HEK293 (cell line): ENCODE measurements around the gene C9orf57.

ENCODE experiments used
- CTCF ChIP-seq: fragments of 450-650 bp; formaldehyde crosslinking; IDR thresholded peaks from 2 replicates; pipeline ENCODE4 v1.5.1; 2016; ENCODE audit warnings: missing biosample characterization, missing genetic modification characterization
- HOXA7 ChIP-seq: sonication (generic); formaldehyde crosslinking; IDR thresholded peaks from 2 replicates; pipeline ENCODE4 v1.8.1; 2022; ENCODE audit warnings: missing genetic modification reagents, borderline replicate concordance
- REPIN1 ChIP-seq: fragments of 450-650 bp; formaldehyde crosslinking; IDR thresholded peaks from 2 replicates; pipeline ENCODE4 v1.5.1; 2017; ENCODE audit warnings: missing biosample characterization, missing genetic modification characterization, low read depth
- ZBTB17 ChIP-seq: fragments of 450-650 bp; formaldehyde crosslinking; IDR thresholded peaks from 2 replicates; pipeline ENCODE4 v1.5.1; 2016; ENCODE audit warnings: missing biosample characterization, missing genetic modification characterization
- ZNF121 ChIP-seq: fragments of 450-650 bp; formaldehyde crosslinking; IDR thresholded peaks from 2 replicates; pipeline ENCODE4 v1.5.1; 2016; ENCODE audit warnings: missing biosample characterization, missing genetic modification characterization
- ZNF510 ChIP-seq: fragments of 450-650 bp; formaldehyde crosslinking; IDR thresholded peaks from 2 replicates; pipeline ENCODE4 v1.5.1; 2018; ENCODE audit warnings: mild to moderate bottlenecking, missing genetic modification characterization, missing biosample characterization; ENCODE audit not compliant: insufficient replicate concordance
- ZNF777 ChIP-seq: fragments of 450-650 bp; formaldehyde crosslinking; IDR thresholded peaks from 2 replicates; pipeline ENCODE4 v1.5.1; 2017; ENCODE audit warnings: missing biosample characterization, missing genetic modification characterization, borderline replicate concordance

- TF ChIP-seq CTCF (no peak), ZNF121 (tag by site-specific recombination) (no peak), ZBTB17 (no peak), ZNF777 (no peak), HOXA7 (CRISPR knock-in tag) (no peak), ZNF510 (tag by site-specific recombination) (no peak), REPIN1 (no peak)
These were observed 8.3 kb downstream of the C9orf57 start for GRCh38 chr9:72052122-72052521.
